Neural cell (in vitro differentiated cells): ENCODE results near the gene SETD2.

Experiments used
- EP300 ChIP-seq: fragments of 450-650 bp; conservative IDR thresholded peaks from 2 replicates; pipeline ENCODE4 v1.6.1; 2014; ENCODE audit warnings: antibody characterized with exemption, mild to moderate bottlenecking, moderate library complexity; ENCODE audit not compliant: poor library complexity, severe bottlenecking
- TF ChIP-seq, protein P1 (sequence below): fragments of 450-650 bp; IDR thresholded peaks from 2 replicates; pipeline ENCODE4 v1.5.1; 2014; ENCODE audit warnings: antibody characterized with exemption, mild to moderate bottlenecking, moderate library complexity; ENCODE audit not compliant: poor library complexity, severe bottlenecking

GRCh38 chr3:46987743-46988401 lies 176.0 kb downstream of the SETD2 start:
- TF ChIP-seq, protein P1, sequence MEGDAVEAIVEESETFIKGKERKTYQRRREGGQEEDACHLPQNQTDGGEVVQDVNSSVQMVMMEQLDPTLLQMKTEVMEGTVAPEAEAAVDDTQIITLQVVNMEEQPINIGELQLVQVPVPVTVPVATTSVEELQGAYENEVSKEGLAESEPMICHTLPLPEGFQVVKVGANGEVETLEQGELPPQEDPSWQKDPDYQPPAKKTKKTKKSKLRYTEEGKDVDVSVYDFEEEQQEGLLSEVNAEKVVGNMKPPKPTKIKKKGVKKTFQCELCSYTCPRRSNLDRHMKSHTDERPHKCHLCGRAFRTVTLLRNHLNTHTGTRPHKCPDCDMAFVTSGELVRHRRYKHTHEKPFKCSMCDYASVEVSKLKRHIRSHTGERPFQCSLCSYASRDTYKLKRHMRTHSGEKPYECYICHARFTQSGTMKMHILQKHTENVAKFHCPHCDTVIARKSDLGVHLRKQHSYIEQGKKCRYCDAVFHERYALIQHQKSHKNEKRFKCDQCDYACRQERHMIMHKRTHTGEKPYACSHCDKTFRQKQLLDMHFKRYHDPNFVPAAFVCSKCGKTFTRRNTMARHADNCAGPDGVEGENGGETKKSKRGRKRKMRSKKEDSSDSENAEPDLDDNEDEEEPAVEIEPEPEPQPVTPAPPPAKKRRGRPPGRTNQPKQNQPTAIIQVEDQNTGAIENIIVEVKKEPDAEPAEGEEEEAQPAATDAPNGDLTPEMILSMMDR, result no peak
- TF ChIP-seq EP300, result no peak
